ENCODE results near the gene COG1.

COG1 gene

DNA sequence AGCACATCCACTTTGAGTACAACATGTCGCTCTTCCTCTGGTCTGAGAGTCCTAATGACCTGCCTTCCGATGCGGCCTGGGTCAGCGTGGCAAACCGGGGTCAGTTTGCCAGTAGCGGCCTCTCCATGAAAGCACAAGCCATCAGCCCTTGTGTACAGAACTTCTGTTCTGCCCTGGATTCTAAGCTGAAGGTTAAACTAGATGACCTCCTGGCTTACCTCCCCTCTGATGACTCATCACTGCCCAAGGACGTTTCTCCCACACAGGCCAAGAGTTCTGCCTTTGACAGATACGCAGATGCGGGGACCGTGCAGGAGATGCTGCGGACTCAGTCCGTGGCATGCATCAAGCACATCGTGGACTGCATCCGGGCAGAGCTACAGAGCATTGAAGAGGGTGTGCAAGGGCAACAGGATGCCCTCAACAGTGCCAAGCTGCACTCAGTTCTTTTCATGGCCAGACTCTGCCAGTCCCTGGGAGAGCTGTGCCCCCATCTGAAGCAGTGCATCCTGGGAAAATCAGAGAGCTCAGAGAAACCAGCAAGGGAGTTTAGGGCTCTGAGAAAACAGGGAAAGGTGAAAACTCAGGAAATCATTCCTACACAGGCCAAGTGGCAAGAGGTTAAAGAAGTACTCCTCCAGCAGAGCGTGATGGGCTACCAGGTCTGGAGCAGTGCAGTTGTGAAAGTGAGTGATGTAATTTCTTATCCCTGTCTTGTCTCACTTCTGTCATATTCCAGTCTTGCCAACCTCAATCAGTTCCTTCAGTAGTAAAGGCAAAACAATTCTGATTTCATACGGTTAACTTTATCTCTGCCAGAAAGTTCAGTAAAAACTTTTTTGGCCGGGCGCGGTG is 8.6 kb downstream of the COG1 start:
- Histone ChIP-seq H3K27ac (no peak overlapping the region), H3K36me3 (peaks cover 93% of the 10 kb centered on the region)
- no peak for DNase-seq

DNA sequence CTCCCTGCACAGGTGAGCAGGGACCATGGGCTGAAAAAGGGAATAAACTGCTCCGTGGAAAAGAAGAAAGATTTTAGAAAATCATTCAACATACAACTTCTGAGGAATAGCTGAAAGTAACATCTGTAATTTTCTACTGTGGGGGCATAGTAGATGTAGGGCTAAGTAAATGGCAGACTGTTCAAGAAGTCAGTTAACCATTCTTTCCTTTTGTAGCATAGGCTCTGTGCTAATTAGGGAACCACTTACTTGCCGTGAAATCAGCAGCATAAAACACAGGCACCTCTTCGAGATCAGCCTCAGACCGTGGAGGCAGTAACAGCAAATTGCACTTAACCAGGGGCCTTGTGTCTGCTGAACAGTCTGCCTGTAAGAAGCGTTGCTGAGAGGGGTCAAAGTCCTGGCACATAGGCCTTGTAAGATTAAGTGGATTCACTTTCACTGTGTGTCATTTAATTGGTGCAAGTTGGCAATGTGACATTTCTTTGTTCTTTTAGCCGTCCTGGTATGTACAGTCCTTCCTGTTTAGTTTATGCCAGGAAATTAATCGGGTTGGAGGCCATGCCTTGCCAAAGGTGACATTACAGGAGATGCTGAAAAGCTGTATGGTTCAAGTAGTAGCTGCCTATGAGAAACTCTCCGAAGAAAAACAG is 10.4 kb downstream of the COG1 start:
- no peak for DNase-seq
- Histone ChIP-seq H3K27me3 (ENCODE audit: insufficient read depth, low read depth, severe bottlenecking) (no peaks in the 10 kb centered on the region), H3K27ac (no peak overlapping the region), H3K36me3 (peaks cover 92% of the 10 kb centered on the region), H3K9me3 (ENCODE audit: severe bottlenecking) (no peaks in the 10 kb centered on the region), H3K4me3 (ENCODE audit: low read depth, low read length) (no peak overlapping the region)
- TF ChIP-seq, protein P1, sequence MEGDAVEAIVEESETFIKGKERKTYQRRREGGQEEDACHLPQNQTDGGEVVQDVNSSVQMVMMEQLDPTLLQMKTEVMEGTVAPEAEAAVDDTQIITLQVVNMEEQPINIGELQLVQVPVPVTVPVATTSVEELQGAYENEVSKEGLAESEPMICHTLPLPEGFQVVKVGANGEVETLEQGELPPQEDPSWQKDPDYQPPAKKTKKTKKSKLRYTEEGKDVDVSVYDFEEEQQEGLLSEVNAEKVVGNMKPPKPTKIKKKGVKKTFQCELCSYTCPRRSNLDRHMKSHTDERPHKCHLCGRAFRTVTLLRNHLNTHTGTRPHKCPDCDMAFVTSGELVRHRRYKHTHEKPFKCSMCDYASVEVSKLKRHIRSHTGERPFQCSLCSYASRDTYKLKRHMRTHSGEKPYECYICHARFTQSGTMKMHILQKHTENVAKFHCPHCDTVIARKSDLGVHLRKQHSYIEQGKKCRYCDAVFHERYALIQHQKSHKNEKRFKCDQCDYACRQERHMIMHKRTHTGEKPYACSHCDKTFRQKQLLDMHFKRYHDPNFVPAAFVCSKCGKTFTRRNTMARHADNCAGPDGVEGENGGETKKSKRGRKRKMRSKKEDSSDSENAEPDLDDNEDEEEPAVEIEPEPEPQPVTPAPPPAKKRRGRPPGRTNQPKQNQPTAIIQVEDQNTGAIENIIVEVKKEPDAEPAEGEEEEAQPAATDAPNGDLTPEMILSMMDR (IDR thresholded peaks at IDR 0.05; ENCODE audit: low read depth, low read length): no peak

More for the DNA sequence above, 8.6 kb downstream of the COG1 start:
- H3K9me3 ChIP-seq (ENCODE audit: severe bottlenecking): no peaks in the 10 kb centered on the region
- no peaks in the 10 kb centered on the region for H3K27me3 ChIP-seq (ENCODE audit: insufficient read depth, low read depth, severe bottlenecking)
- H3K4me3 ChIP-seq (ENCODE audit: low read depth, low read length): no peak overlapping the region
- TF ChIP-seq, protein P1 (IDR thresholded peaks at IDR 0.05; ENCODE audit: low read depth, low read length): no peak

DNA sequence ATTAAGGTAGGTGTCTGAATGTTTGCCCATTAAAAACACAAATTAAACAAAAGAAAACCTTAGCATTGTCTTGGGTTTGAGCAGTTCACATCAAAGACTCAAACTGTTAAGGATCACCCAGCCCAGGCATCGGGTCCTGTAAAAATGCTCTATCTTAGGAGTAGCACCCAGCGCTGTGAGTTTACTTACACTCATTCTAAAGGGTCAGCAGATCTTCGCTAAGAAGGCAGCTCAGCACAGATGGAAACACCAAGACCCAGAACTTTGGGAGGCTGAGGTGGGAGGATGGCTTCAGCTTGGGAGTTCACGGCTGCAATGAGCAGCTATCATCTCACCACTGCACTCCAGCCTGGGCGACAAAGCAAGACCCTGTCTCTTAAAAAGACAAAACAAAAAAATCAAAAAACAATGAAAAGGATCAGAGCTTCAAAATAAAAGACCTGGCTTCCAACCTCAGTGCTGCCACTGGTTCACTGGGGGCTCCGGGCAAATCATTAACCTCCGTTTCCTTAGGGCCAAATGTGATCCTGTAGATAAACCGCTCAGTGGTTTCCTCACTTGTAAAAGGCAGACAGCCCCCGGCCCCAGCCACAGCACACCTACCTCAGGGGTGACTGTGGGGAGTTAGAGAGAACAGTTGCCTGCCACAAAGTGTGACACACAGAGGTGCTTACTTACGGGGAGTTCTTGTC is 11.1 kb downstream of the COG1 start:
- no peak overlapping the region for H3K27ac ChIP-seq
- TF ChIP-seq, protein P1 (IDR thresholded peaks at IDR 0.05; ENCODE audit: low read depth, low read length): no peak
- H3K36me3 ChIP-seq: peaks cover 92% of the 10 kb centered on the region
- H3K4me3 ChIP-seq (ENCODE audit: low read depth, low read length): no peak overlapping the region
- H3K9me3 ChIP-seq (ENCODE audit: severe bottlenecking): no peaks in the 10 kb centered on the region
- DNase-seq: no peak
- H3K27me3 ChIP-seq (ENCODE audit: insufficient read depth, low read depth, severe bottlenecking): no peaks in the 10 kb centered on the region

DNA sequence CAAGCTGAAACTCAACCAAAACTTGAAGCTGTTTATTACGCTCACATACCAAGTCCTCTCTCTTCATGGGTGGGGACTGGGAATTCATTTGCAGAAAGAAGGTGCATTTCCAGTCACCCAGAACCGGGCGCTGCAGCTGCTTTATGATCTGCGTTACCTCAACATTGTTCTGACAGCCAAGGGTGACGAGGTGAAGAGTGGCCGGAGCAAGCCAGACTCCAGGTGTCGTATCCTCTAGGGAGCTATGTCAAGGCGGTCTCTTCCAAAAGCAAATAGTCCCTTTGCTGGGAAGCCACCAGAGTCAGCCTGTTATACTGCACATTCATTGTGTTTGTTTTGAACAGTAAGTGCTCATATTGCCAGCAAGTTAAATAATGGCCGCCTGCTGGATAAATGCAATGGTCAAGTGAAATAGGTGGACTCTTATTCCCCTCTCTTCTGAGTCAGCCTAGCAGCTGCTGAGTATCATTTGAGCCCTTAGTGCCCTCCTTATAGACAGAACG is 12.7 kb downstream of the COG1 start:
- TF ChIP-seq, protein P1 (IDR thresholded peaks at IDR 0.05; ENCODE audit: low read depth, low read length): no peak
- H3K4me3 ChIP-seq (ENCODE audit: low read depth, low read length): no peak overlapping the region
- no peak for DNase-seq
- H3K9me3 ChIP-seq (ENCODE audit: severe bottlenecking): no peaks in the 10 kb centered on the region
- H3K27ac ChIP-seq: peak overlapping the region; percentile 7
- H3K36me3 ChIP-seq: peaks cover 88% of the 10 kb centered on the region
- no peaks in the 10 kb centered on the region for H3K27me3 ChIP-seq (ENCODE audit: insufficient read depth, low read depth, severe bottlenecking)

DNA sequence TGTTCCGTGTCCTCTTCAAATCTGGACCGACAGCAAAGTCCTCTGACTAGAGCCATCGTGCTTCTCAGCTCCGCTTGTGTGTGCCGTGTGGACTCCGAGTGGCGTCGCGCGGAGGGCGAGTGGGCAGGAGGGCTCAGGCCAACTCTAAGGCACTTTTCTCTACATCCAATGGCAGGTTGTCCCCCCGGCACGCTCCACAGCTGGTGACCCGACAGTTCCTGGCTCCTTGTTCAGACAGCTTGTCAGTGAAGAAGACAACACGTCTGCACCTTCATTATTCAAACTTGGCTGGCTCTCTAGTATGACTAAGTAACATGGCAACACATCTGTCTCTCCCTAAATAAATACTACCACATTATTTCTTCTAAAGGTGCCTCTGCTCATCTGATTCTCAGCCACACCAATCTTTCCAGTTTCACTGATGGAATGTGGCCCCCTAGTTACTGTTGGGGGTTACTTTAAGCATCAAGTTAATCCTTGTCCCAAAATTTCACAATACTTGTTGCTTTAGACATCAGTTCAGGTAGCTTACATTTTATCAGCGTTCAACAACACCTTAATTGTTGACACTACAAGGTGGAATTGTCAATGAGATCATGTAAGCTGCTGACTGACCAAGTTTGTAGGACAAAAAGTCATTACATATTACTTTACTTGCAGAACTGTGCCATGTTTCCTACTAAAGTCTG is 15.4 kb downstream of the COG1 start:
- Histone ChIP-seq H3K9me3 (ENCODE audit: severe bottlenecking) (no peaks in the 10 kb centered on the region), H3K27ac (no peak overlapping the region), H3K4me3 (ENCODE audit: low read depth, low read length) (no peak overlapping the region), H3K36me3 (peaks cover 69% of the 10 kb centered on the region), H3K27me3 (ENCODE audit: insufficient read depth, low read depth, severe bottlenecking) (no peaks in the 10 kb centered on the region)
- DNase-seq: no peak
- TF ChIP-seq, protein P1 (IDR thresholded peaks at IDR 0.05; ENCODE audit: low read depth, low read length): no peak

All from WERI-Rb-1 (cell line).